ENCODE results near the gene ATP13A4. TPM values are rescaled to one million over a fixed set of nuclear protein-coding genes. Genes with fewer than 3 reads are reported as not detected.
"Not testable (repeated sequence)": the region's sequence is repeated elsewhere in the genome, so short reads cannot be mapped to it uniquely, and the experiment has no call there.

Gene ATP13A4
- total RNA-seq, 1 experiment from 2014 or later, result not detected

DNA sequence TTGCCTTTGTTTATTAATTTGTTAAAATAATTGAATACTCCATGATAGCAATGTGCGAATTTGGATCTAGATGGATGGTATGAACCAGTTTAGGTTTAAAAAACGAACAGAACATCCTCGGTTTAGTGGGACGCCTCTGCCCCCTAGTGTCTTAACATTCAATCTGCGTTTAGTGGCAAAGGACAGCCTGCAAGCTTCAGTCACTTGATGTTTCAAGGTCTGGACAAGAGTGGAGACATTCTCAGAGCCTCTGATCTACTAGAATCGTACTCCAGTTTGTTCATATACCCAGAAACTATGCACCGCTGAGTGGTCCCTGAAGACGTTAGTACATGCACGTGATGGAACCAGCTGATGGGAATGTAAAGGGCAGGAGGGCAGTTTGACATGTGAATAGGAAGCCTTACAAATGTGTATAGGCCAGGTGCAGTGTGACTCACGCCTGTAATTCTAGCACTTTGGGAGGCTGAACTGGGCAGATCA is 17.8 kb upstream of the ATP13A4 start:
- in situ Hi-C loops (cut with HindIII; ENCODE audit: low pct_unique_long_range_greater_than_20kb, low sequenced_read_pairs), result loop anchor here (25.0 kb wide), 1 partner anchor 760 kb away; no protein-coding TSS in a partner anchor
- DNase-seq (ENCODE audit: low read depth, low spot score), result peak; percentile 91

DNA sequence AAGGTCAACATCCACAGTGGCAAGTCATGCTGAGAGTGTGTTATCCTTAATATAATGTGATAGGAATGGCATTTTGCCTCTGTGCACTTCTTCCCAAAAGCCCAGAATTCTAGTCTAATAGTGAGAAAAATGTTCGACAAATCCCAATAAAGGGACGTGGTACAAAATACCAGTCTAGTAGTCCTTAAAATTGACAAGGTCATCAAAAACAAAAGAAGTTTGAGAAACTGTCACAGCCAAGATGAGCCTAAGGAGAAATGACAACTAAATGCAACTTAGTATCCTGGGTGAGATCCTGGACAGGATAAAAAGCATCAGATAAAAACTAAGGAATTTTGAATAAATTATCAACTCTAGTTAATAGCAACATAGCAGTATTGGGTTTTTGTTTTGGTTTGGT is 14.4 kb upstream of the ATP13A4 start:
- in situ Hi-C loops (cut with HindIII; ENCODE audit: low pct_unique_long_range_greater_than_20kb, low sequenced_read_pairs), result loop anchor here (25.0 kb wide), 1 partner anchor 757 kb away; no protein-coding TSS in a partner anchor
- DNase-seq (ENCODE audit: low read depth, low spot score), result no peak

DNA sequence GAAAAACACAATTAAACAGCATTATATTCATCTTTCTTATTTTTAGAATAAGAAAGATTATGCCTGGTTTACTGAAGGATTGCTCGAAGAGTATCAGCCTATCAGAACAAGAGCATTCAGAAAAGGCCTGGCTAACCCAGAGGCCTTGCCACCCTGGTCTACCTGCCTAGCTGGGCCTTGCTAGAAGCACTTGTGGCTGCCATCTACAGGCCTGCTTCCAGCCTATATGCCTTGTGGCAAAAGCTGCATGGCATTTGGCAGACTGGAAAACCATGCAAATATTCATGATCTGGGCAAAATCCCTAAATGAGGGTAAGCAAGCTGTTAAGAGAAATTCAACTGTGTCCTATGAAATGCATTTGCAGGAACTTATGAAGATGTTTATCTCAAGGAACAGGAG is 9.3 kb upstream of the ATP13A4 start:
- DNase-seq (ENCODE audit: low read depth, low spot score), result peak; percentile 59
- in situ Hi-C loops (cut with HindIII; ENCODE audit: low pct_unique_long_range_greater_than_20kb, low sequenced_read_pairs), result loop anchor here (25.0 kb wide), 1 partner anchor 752 kb away; no protein-coding TSS in a partner anchor

DNA sequence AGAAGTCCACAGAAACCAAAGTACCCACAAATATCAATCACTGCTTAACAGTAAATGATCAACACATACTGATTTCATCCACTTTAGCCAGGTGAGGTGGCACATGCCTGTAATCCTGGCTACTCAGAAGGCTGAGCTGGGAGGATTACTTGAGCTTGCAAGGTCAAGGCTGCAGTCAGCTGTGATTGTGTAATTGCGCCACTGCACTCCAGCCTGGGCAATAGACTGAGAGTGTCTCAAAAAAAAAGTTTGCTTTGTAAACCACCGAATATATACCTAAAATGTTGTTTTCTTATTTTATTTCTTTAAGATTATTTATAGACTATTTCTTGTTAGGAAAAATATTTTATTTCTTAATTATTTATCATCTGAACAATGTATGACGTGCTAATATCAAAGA is 8.7 kb upstream of the ATP13A4 start:
- DNase-seq (ENCODE audit: low read depth, low spot score), result no peak
- in situ Hi-C loops (cut with HindIII; ENCODE audit: low pct_unique_long_range_greater_than_20kb, low sequenced_read_pairs), result loop anchor here (25.0 kb wide), 1 partner anchor 751 kb away; no protein-coding TSS in a partner anchor

DNA sequence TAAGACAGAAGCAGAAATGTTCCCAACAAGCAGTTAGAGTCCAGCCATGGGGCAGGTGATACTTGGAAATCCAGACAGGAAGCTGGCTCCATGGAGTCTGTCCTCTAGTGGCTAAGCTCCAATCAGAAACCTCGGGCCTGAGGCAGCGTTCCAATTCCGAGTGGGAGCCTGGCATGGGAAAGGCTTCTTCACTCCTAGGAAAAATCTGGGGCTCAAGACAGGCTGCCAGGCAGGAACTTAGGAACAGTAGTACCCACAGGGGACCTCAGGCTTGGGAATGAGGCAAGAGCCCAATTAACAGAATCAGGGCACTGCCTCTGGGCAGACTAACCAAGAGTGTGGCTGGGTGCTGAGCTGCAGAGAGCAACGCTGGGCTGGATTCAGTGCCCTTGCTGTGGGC is 6.2 kb upstream of the ATP13A4 start:
- in situ Hi-C loops (cut with HindIII; ENCODE audit: low pct_unique_long_range_greater_than_20kb, low sequenced_read_pairs), result loop anchor here (25.0 kb wide), 1 partner anchor 749 kb away; no protein-coding TSS in a partner anchor
- DNase-seq (ENCODE audit: low read depth, low spot score), result no peak

DNA sequence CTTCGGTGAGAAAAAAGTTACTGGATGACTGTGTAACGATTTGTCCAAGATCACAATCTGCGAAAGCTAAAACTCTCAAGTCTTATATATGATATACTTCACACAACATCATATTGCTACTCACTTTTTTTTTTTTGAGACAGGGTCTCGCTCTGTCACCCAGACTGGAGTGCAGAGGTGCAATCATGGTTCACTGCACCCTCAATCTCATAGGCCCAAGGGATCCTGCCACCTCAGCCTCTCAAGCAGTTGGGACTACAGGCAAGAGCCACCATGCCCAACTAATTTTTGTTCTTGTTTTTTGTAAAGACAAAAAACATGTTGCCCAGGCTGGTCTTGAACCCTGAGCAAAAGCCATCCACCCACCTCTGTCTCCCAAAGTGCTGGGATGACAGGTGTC is 5.4 kb upstream of the ATP13A4 start:
- in situ Hi-C loops (cut with HindIII; ENCODE audit: low pct_unique_long_range_greater_than_20kb, low sequenced_read_pairs), result loop anchor here (25.0 kb wide), 1 partner anchor 748 kb away; no protein-coding TSS in a partner anchor

DNA sequence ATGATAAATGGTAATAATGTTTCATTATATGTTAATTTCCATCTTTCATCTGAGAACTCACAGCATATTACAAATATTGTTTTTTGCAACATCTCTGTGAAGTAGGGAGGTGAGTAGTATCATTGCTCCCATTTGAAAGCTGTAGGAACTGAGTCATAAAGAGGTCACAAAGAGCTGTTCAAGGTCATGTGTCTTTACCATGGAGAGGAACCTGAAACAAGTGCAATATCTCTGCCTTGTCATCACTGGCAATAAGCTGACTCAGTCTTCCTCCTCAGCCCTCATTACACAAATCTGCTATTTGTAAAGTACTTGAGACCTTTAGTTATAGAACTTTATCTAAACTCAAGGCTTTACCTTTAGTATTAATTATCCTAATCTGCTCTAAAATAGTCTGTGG is 4.4 kb upstream of the ATP13A4 start:
- DNase-seq (ENCODE audit: low read depth, low spot score), result no peak
- in situ Hi-C loops (cut with HindIII; ENCODE audit: low pct_unique_long_range_greater_than_20kb, low sequenced_read_pairs), result loop anchor here (25.0 kb wide), 1 partner anchor 747 kb away; no protein-coding TSS in a partner anchor

More for the DNA sequence above, 5.4 kb upstream of the ATP13A4 start:
- DNase-seq (ENCODE audit: low read depth, low spot score), result no peak

DNA sequence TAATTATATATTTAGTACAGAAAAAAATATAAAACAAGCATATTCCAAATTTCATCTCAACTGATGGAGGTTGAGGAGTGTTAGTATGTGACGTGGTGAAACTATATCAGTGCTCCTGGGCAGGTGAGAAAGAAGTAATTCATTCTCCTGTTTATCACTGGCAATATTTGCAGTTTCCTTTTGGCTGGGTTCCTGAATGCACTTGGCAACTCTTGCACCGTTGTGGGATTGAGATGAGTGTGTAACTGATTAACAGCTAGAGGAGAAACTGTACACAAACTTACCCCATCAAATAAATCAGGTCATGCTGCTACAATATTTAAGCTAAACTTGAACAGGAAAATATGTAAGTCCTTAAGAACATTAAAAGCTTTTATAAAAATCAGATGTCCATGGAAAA is 2.1 kb upstream of the ATP13A4 start:
- in situ Hi-C loops (cut with HindIII; ENCODE audit: low pct_unique_long_range_greater_than_20kb, low sequenced_read_pairs), result loop anchor here (25.0 kb wide), 1 partner anchor 745 kb away; no protein-coding TSS in a partner anchor
- no peak for DNase-seq (ENCODE audit: low read depth, low spot score)

DNA sequence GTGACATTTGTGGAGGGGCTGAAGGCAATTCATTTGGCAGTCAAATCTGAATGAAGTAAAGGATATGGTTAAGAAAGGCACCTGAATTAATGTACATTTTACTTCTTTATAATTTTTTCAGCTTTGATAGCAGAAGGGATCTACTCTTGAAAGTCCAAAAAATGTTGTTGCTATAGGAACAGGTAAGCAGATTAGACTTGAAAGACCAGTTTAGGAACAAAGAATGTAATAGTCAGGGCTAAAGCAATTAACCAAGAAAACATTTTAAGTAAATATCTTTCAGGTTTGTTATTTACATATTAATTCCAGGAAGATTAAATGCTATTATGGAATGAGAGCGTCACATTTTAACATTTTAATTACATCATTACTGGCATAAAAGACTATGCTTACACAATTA is 1.1 kb downstream of the ATP13A4 start:
- in situ Hi-C loops (cut with HindIII; ENCODE audit: low pct_unique_long_range_greater_than_20kb, low sequenced_read_pairs), result loop anchor here (25.0 kb wide), 1 partner anchor 741 kb away; no protein-coding TSS in a partner anchor
- no peak for DNase-seq (ENCODE audit: low read depth, low spot score)

DNA sequence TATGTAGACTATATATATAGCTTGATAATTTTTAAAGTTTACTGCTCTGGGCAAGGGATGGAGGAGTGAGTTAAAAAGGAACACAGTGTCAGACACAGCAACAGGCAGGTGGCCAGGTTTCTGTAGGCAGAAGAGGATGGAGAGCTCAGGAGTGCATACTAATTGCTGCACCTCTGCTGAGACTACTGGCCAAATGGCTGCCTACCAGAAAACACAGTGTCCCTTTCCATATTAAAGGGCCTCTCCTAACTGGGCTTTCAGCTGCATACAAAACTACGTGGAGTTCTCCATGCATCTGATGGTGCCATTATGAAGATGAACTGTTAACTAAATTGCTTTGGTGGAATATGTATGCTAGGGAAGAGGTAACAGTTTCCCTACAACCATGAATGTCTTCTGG is 1.8 kb downstream of the ATP13A4 start:
- no peak for DNase-seq (ENCODE audit: low read depth, low spot score)
- in situ Hi-C loops (cut with HindIII; ENCODE audit: low pct_unique_long_range_greater_than_20kb, low sequenced_read_pairs), result loop anchor here (25.0 kb wide), 1 partner anchor 741 kb away; no protein-coding TSS in a partner anchor

DNA sequence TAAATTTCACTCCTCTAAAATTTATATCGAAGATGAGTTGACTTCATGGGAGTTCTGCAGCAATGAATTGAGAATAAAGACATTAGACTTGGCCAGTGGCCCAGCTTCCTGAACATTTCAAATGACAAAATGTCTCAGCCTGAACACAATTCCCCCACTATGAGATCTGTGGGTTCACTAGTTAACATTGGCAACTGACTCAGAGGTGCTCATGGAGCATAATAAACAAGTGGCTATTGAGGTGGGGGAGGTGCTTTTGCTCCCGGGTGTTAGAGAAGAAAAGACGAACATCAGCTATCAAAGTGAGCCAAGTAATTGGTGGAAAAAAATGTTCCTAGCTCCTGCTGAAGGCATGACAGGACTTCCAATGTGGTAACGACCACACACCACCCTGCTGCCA is 6.3 kb downstream of the ATP13A4 start:
- peak; percentile 38 for DNase-seq (ENCODE audit: low read depth, low spot score)
- in situ Hi-C loops (cut with HindIII; ENCODE audit: low pct_unique_long_range_greater_than_20kb, low sequenced_read_pairs), result no loop called here

DNA sequence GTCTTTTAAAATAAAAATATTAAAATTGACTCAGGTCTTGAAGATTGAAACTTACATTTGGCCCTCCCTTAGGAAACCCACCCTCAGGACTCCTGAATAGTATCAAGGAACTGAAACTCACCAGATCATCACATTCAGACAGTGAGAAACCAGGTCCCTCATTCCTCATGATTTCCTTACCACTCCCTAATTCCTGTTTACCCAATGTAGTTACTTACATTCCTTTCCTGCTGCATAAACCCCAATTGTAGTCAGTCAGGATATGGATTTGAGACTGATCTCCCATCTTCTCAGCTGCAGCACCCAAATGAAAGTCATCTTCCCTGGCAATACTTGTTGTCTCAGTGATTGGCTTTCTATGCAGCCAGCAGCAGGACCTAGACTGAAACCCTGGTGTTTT is 8.6 kb downstream of the ATP13A4 start:
- DNase-seq (ENCODE audit: low read depth, low spot score), result no peak
- in situ Hi-C loops (cut with HindIII; ENCODE audit: low pct_unique_long_range_greater_than_20kb, low sequenced_read_pairs), result no loop called here

DNA sequence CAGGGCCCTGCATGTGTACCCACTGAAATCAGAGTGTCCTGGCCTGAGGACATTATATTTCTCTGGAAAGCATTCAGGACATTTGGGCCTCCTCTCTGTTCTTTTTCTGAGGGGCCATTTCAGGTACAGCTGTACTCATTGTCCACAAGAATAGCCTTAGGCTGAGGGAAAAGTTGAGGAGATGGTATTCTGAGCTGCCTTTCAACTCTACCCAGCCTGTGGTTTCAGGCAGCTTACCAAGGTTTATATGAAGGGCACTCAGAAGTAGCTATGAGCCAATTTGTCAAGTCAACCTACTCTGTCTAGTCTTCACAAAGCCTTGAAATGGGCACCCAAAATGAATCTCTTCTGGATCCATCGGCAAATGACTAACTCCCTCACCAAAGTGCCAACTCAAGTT is 9.4 kb downstream of the ATP13A4 start:
- DNase-seq (ENCODE audit: low read depth, low spot score), result peak; percentile 40
- in situ Hi-C loops (cut with HindIII; ENCODE audit: low pct_unique_long_range_greater_than_20kb, low sequenced_read_pairs), result no loop called here

DNA sequence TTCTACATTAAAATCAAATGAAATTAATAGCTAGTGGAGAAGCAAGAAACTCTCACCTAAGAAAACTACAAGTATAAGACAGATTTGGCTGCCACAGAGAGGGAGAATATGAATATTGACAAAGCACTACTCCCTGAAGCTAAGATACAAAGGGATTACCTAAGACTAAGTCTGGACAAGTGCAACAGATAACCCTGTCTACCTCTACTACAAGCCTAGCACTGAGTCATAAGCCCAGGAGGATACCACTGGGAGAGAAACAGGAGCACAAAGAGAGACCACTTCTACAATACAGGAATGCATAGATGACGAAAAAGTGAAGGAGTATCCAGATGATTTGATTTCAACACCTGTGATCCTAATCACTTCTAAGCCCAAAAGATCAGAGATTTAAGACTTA is 10.4 kb downstream of the ATP13A4 start:
- DNase-seq (ENCODE audit: low read depth, low spot score), result no peak
- in situ Hi-C loops (cut with HindIII; ENCODE audit: low pct_unique_long_range_greater_than_20kb, low sequenced_read_pairs), result no loop called here

DNA sequence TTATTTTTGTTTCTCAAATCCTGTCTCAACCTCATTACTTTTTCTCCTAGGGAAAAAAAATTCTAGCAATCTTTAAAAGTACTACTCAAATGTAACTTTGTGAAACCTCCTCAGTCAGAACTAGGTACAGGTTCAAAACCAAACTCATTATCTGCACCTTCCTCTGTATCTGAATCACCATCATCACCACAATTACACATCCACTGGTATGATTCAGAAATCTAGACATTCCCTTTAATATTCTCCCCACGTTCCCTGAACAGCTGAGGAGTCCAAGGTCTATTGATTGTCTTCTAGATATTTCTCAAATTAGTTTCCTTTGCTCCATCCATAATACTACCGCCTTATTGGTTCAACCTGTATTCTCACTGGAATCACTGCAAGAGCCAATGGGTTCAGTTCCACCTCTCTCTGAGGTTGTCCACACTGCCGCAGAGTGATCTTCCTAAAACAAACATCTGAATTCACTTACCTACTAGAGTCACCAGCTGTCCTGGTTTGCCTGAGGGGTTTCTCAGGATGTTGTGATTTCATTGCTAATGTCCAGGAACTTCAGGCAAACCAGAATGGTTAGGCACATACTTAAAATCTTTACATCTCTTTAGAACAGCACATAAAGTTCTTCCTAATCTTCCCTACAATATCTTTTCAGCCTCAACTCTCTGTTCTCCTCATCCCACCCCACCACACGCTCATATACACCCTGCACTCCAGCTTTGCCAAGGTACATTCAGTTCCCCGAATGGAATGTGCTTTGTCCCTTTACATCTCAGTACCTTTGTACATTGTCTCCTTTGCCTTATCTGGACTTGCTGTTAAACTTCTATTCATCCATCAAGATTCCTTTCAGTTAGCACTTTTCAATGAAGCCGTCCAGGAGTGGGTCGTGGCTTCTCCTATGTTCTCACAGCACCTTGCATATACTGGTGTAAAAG is 24.2 kb downstream of the ATP13A4 start:
- no peak for DNase-seq (ENCODE audit: low read depth, low spot score)
- in situ Hi-C loops (cut with HindIII; ENCODE audit: low pct_unique_long_range_greater_than_20kb, low sequenced_read_pairs), result no loop called here

DNA sequence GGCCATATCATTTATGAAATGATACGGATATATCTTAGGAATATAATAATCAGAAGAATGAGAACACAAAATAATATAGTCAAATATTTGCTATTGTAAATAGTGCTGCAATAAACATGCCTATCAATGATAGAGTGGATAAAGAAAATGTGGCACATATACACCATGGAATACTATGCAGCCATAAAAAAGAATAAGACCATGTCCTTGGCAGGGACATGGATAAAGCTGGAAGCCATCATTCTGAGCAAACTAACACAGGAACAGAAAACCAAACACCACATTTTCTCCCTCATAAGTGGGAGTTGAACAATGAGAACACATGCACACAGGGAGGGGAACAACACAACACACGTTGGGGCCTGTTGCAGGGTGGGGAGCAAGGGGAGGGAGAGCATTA is 28.6 kb downstream of the ATP13A4 start:
- DNase-seq (ENCODE audit: low read depth, low spot score); in situ Hi-C loops (cut with HindIII; ENCODE audit: low pct_unique_long_range_greater_than_20kb, low sequenced_read_pairs): not testable (repeated sequence)

DNA sequence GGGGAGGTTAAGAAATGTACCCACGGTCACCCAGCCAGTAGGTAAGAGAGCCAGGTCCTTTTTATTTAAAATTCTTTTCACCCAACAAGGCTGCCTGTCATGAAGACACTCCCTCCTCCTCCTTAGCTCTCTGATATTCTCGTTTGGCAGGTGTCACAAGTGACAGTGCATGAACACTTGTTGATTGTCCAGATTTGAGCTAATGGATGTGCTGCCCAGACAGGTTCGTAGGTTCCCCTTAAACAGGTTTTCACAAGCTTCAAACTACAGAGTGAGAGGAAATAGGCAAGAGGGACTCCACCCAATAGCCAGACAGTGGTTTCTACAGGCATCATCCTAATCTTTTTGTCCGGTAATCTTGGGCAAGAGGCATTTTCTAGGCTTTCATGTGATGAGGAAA is 32.2 kb downstream of the ATP13A4 start:
- in situ Hi-C loops (cut with HindIII; ENCODE audit: low pct_unique_long_range_greater_than_20kb, low sequenced_read_pairs), result no loop called here
- DNase-seq (ENCODE audit: low read depth, low spot score), result no peak

DNA sequence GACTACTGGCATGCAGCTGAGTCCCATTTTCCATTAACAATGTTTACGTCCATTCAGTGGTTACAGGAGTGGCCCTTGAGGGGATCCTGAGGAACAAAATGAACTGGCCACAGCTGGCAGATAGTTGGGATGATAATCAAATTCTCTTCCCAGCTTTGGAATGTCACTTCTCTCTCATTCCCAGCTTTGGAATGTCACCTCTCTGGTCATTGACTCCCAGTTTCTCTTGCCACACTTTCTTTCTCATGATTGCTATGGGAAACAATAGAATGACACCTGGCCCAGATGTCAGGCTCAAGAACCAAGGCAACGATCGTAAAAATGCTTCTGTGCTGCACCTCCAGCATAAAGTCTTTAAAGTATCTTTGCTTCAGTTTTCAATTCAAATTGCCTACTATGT is 34.0 kb downstream of the ATP13A4 start:
- DNase-seq (ENCODE audit: low read depth, low spot score), result no peak
- in situ Hi-C loops (cut with HindIII; ENCODE audit: low pct_unique_long_range_greater_than_20kb, low sequenced_read_pairs), result no loop called here

DNA sequence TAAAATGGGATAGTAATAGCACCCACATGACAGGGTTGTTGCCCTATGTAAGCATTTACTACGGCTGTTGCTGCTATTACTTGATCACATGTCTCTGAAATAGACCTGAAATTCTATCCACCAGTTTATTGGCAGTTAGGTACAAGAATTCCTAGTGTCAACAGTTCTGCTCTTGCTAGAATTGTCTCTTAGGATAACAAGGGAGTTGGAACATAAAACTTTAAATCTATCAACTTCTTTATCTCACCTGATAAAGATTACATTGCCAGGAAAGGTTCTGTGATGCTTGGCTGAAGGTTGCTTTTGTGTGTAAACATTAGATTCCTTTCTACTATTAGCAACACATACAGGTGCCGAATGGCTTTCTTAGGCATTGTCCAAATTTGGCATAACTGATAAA is 38.7 kb downstream of the ATP13A4 start:
- DNase-seq (ENCODE audit: low read depth, low spot score), result no peak
- in situ Hi-C loops (cut with HindIII; ENCODE audit: low pct_unique_long_range_greater_than_20kb, low sequenced_read_pairs), result no loop called here

Data from SK-MEL-5 (cell line).